IPS-18c (cell line): ENCODE data around the gene ZNF595.

Source experiments
- H3K4me3 ChIP-seq: 2 replicates; pipeline ENCODE4 v1.7.0; 2013; ENCODE audit warnings: low read depth, mild to moderate bottlenecking, low read length, moderate library complexity; ENCODE audit not compliant: insufficient read depth
- H3K9me3 ChIP-seq: one replicate; pipeline ENCODE4 v1.6.1; 2013; ENCODE audit warnings: mild to moderate bottlenecking, low read length, moderate library complexity; ENCODE audit not compliant: control insufficient read depth, insufficient read depth

The ZNF595 gene

GRCh38 chr4:125091-125771 is 72.1 kb downstream of the ZNF595 start:
- Histone ChIP-seq H3K9me3 (no peaks in the 10 kb centered on the region), H3K4me3 (peak overlapping the region; percentile 100)

GRCh38 chr4:125833-126232 is 72.7 kb downstream of the ZNF595 start:
- Histone ChIP-seq H3K4me3 (peak overlapping the region; percentile 100), H3K9me3 (no peaks in the 10 kb centered on the region)

- Histone ChIP-seq H3K4me3 (no peak overlapping the region), H3K9me3 (peaks cover 3% of the 10 kb centered on the region)
These were observed 79.4 kb downstream of the ZNF595 start for GRCh38 chr4:132483-132882.
